Measurements from ENCODE around the gene TSPYL1.
A peak's percentile ranks its signal among the peaks of the same experiment; 100 is the strongest.
"Not testable (repeated sequence)": the region's sequence is repeated elsewhere in the genome, so short reads cannot be mapped to it uniquely, and the experiment has no call there.

Gene TSPYL1

GRCh38 chr6:116279232-116280160 is at the start of gene TSPYL1:
Gene TSPYL1, minus strand, starts transcription at chr6:116279930. Its CDS starts 100 bp downstream, at chr6:116279830.
- TF ChIP-seq, protein P1, sequence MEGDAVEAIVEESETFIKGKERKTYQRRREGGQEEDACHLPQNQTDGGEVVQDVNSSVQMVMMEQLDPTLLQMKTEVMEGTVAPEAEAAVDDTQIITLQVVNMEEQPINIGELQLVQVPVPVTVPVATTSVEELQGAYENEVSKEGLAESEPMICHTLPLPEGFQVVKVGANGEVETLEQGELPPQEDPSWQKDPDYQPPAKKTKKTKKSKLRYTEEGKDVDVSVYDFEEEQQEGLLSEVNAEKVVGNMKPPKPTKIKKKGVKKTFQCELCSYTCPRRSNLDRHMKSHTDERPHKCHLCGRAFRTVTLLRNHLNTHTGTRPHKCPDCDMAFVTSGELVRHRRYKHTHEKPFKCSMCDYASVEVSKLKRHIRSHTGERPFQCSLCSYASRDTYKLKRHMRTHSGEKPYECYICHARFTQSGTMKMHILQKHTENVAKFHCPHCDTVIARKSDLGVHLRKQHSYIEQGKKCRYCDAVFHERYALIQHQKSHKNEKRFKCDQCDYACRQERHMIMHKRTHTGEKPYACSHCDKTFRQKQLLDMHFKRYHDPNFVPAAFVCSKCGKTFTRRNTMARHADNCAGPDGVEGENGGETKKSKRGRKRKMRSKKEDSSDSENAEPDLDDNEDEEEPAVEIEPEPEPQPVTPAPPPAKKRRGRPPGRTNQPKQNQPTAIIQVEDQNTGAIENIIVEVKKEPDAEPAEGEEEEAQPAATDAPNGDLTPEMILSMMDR (conservative IDR thresholded peaks at IDR 0.05) = 0 out of 2 replicates have a peak, but pooled peaks have one; percentile 7
- H3K27ac ChIP-seq = peak within 1 kb of the TSS; percentile 96

- no peak overlapping the region for H3K27ac ChIP-seq
- TF ChIP-seq, protein P1 (conservative IDR thresholded peaks at IDR 0.05) = no peak
Measured at GRCh38 chr6:116329156-116329555, 49.4 kb upstream of the TSPYL1 start.

- H3K27ac ChIP-seq = no peak overlapping the region
- TF ChIP-seq, protein P1 (conservative IDR thresholded peaks at IDR 0.05) = no peak
Measured at GRCh38 chr6:116328528-116328903, 48.8 kb upstream of the TSPYL1 start.

- TF ChIP-seq, protein P1 (conservative IDR thresholded peaks at IDR 0.05) = no peak
- H3K27ac ChIP-seq = no peak overlapping the region
Measured at GRCh38 chr6:116327803-116328527, 48.2 kb upstream of the TSPYL1 start.

GRCh38 chr6:116326996-116327395 is 47.3 kb upstream of the TSPYL1 start:
- H3K27ac ChIP-seq = no peak overlapping the region

DNA sequence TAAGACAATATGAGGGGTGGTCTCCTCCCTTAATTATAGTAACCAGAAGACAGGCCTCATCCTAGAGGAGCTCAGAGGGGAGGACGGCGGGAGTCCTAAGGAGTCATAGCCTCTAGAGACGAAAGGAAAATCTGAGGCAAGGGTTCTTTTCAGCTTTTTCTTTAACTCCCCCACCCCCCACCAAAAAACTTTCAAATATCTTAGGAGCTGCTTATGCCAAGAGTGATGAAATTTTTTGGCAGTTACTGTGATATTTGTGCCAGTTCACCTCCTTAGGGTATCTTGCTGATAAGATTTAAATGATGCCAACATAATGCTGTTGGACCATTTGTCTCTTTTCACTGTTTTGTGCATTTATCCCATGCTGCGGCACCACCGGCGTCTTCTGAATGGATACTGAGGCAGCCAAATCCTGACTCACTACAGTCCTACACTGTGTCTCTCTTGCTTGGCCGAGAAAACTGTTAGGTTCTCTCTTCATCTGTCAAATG is 46.5 kb upstream of the TSPYL1 start:
- no peak overlapping the region for H3K27ac ChIP-seq
- TF ChIP-seq, protein P1 (conservative IDR thresholded peaks at IDR 0.05) = no peak

More at GRCh38 chr6:116326996-116327395, 47.3 kb upstream of the TSPYL1 start:
- TF ChIP-seq, protein P1 (conservative IDR thresholded peaks at IDR 0.05) = no peak

DNA sequence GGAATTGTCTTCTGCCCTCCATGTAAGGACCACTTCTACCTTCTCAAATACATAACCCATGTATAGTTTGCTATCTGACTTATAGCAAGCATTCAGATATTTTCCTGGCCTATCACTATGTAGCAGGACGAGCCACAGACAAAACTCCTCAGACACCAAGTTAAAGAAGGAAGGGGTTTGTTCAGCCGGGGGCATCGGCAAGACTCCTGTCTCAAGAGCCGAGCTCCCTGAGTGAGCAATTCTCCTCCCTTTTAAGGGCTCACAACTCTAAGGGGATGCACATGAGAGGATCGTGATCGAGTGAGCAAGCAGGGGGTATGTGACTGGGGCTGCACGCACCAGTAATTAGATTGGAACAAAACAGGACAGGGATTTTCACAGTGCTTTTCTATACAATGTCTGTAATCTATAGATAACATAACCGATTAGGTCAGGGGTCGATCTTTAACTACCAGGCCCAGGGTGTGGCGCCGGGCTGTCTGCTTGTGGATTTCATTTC is 46.0 kb upstream of the TSPYL1 start:
- not testable (repeated sequence) for H3K27ac ChIP-seq
